GM19463 (cell line): ENCODE data around the gene GRPEL1.

Experiments
- ATAC-seq: cut with Tn5 transposase; IDR thresholded peaks from one replicate; pipeline ENCODE4 v1.9.1; 2021; ENCODE audit warnings: mild to moderate bottlenecking, moderate library complexity; ENCODE audit not compliant: unreplicated experiment

GRPEL1 gene

DNA sequence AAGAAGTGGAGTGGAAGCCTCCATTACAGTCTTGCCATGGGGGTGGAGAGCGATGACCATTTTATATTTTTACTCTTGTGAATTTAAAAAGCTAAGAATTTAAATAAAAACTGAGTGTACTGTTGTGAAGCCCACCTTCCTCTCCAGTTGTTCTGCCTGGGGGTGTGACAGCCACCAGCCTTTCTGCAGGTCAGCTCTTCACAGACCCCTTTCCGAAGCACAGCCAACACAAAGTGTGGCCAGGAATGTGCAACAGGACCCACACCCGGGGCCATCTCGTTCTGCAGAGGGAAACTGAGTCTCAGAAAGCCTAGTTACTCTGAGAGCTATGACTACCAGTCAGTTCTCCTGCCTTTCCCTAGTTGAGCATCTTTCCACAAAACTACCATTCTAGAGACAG lies 1.4 kb downstream of the GRPEL1 start:
- no peak for ATAC-seq

DNA sequence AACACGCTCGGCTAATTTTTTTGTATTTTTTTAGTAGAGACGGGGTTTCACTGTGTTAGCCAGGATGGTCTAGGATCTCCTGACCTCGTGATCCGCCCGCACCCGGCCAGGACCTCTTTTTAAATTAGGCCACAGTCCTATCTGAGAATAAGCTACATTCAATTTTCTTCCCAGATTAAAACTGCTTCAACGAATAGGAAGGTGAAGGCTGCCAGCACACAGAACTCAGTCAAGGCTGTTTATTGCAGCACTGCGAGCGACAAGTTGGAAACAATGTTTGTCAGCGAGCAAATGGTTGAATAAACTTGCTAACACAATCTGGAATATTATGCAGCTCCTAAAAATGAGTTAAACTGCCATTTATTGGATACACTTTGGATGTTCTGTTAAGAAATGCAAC lies 1.9 kb downstream of the GRPEL1 start:
- ATAC-seq: no peak

GRCh38 chr4:7063362-7063761 lies 4.5 kb downstream of the GRPEL1 start:
- no peak for ATAC-seq

DNA sequence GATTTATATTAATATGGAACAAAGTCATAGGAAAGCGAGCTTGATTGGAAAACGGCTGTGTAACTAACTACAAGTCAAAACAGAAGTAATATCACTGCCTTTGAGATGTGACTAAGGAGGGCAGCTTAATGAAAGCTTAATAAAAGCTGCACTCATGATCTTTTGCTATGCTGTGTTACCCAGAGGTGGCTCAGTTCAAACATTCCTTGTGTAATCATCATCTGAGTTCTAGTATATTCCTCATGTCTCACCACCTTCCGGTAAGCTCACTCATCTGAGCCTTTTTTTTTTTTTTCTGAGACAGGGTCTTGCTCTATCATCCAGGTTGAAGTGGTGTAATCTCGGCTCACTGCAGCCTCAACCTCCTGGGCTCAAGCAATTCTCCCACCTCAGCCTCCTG lies 5.0 kb downstream of the GRPEL1 start:
- ATAC-seq: no peak

GRCh38 chr4:7061815-7062214 lies 6.0 kb downstream of the GRPEL1 start:
- no peak for ATAC-seq

- ATAC-seq: no peak
Measured at GRCh38 chr4:7060346-7061150, 7.3 kb downstream of the GRPEL1 start.

- no peak for ATAC-seq
Measured at GRCh38 chr4:7059662-7060061, 8.2 kb downstream of the GRPEL1 start.

- ATAC-seq: no peak
Measured at GRCh38 chr4:7058792-7059191, 9.1 kb downstream of the GRPEL1 start.

- ATAC-seq: no peak
Measured at GRCh38 chr4:7055990-7056325, 11.9 kb downstream of the GRPEL1 start.

- no peak for ATAC-seq
Measured at GRCh38 chr4:7055111-7055989, 12.5 kb downstream of the GRPEL1 start.

- ATAC-seq: no peak
Measured at GRCh38 chr4:7054106-7054880, 13.6 kb downstream of the GRPEL1 start.

DNA sequence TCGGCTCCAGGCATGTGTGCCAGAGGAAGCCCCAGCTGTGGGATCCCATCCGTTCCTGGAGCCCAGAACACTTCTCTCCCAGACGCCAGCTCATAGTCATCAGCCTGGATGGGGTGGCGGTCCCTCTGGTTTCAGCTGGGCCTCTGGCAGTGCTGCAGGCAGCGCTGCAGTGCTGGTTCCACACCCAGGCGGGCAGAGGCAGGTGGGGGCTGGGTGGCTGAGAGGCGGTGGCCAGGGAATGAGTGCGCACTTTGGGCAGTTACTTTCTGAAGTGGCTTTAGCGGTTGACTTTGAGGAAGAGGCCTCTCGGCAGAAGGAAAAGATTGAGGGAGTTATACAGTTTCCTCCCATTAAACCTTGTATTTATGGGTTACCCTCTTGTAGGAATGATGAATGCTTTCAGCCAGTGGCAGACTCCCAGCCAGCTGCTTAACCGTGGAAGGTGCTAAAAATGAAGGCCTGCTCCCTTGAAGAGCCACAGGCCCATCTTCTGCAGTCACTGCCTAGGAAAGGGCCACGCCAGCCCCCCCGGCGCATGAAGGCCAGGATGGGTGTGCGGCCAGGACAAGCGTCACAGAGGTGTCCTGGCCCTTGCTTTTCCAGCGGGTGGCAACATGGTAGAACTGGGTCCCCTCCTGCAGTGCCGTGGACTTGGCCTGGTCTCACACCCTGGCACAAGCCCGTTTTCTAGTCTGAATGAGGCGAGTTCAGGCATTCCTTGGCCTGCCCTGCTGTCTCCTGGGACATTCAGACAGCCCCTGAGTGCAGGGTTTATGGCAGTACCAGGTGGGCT lies 14.7 kb downstream of the GRPEL1 start:
- ATAC-seq: no peak

DNA sequence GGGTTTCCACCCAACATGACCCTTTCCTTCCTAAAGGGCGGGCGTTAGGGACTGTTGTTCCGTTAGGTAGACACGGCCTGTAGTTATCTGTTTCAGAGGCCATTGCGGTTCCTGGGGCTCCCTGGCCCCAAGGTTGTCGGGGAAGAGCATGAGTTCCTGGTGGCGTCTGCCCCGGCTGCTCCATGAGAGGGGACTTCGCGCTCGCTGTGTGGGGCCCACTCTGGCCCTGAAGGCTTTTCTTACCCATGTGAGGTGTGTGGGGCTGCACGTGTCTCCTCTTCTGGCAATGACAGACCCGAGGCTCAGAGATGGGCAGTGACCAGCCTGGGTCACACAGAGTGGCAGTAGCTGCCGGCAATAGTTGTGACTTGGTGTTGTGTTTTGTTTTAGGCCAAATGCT lies 15.6 kb downstream of the GRPEL1 start:
- ATAC-seq: no peak

GRCh38 chr4:7051905-7052304 lies 16.0 kb downstream of the GRPEL1 start:
- no peak for ATAC-seq

GRCh38 chr4:7051144-7051495 lies 16.7 kb downstream of the GRPEL1 start:
- ATAC-seq: no peak

DNA sequence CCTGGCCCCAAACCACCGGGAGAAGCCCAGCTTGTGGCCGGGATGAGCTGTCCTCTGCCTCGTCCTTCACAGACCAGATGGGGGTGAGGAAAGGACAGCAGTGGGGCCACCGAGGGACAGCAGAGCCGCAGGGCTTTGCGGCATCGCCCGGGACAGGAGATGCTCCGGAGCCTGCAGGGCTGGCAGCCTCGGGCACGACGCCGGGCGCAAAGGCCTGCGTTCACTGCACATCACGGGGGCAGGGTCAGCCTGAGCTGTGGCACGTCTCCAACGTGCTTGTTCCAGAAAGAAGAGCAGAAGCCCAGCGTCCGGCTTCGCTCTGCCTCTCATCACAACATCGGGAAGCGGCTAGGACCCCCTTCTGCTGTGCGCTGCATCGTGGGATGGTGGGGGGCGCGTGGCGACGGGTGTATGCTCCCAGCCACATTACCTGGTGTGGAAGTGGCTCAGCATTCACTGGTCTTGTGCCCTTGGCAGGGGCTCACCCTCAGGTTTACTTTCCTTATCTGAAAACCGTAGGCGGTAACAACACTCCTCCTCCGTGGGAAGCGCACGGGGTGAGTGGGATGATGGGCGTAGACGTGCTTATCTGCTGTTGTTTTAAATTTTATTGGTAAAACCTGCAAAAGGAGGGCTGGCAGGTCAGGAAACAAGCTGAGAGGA lies 17.3 kb downstream of the GRPEL1 start:
- no peak for ATAC-seq

- no peak for ATAC-seq
Measured at GRCh38 chr4:7049739-7050138, 18.1 kb downstream of the GRPEL1 start.

- ATAC-seq: no peak
Measured at GRCh38 chr4:7049295-7049694, 18.6 kb downstream of the GRPEL1 start.

GRCh38 chr4:7048642-7049041 lies 19.2 kb downstream of the GRPEL1 start:
- no peak for ATAC-seq

- ATAC-seq: no peak
Measured at GRCh38 chr4:7046971-7047370, 20.9 kb downstream of the GRPEL1 start.
